Right kidney (tissue), 9 donors: ENCODE data around the gene ANKRD55.
"Not testable (repeated sequence)": the region's sequence is repeated elsewhere in the genome, so short reads cannot be mapped to it uniquely, and the experiment has no call there.

Experiments used
- DNase-seq: peaks from one replicate; pipeline ENCODE4 v3.0.0-alpha.2; 2016
- long read RNA-seq, 8 donors: transcript quantifications; one replicate each; lab custom pipeline, GENCODE V29; 2026

ANKRD55 gene
- long read RNA-seq, donor 1, result 0 reads
- long read RNA-seq, donor 2, result 0 reads
- long read RNA-seq, donor 3, result 0 reads
- long read RNA-seq, donor 4, result 0 reads
- long read RNA-seq, donor 5, result 0 reads
- long read RNA-seq, donor 6, result 0 reads
- long read RNA-seq, donor 7, result 0 reads
- long read RNA-seq, donor 8, result 0 reads

GRCh38 chr5:56233230-56233629 lies at the start of gene ANKRD55:
Gene ANKRD55, minus strand, starts transcription at chr5:56233330. Its CDS starts 417 bp downstream, at chr5:56232913.
- DNase-seq, result no peak

GRCh38 chr5:56282216-56282615 lies 49.1 kb upstream of the ANKRD55 start:
- no peak for DNase-seq

- no peak for DNase-seq
These were observed 48.5 kb upstream of the ANKRD55 start for GRCh38 chr5:56281489-56282165.

GRCh38 chr5:56279979-56280378 lies 46.8 kb upstream of the ANKRD55 start:
- DNase-seq, result no peak

- no peak for DNase-seq
These were observed 46.2 kb upstream of the ANKRD55 start for GRCh38 chr5:56279291-56279690.

- DNase-seq, result no peak
These were observed 45.2 kb upstream of the ANKRD55 start for GRCh38 chr5:56278335-56278753.

GRCh38 chr5:56277573-56277972 lies 44.4 kb upstream of the ANKRD55 start:
- DNase-seq, result no peak

GRCh38 chr5:56273376-56273955 lies 40.3 kb upstream of the ANKRD55 start:
- no peak for DNase-seq

GRCh38 chr5:56272765-56273164 lies 39.6 kb upstream of the ANKRD55 start:
- no peak for DNase-seq

GRCh38 chr5:56270568-56271392 lies 37.6 kb upstream of the ANKRD55 start:
- DNase-seq, result peak; percentile 64

- DNase-seq, result no peak
These were observed 36.9 kb upstream of the ANKRD55 start for GRCh38 chr5:56270058-56270457.

GRCh38 chr5:56269216-56269927 lies 36.2 kb upstream of the ANKRD55 start:
- DNase-seq, result peak; percentile 51

GRCh38 chr5:56268707-56269106 lies 35.6 kb upstream of the ANKRD55 start:
- not testable (repeated sequence) for DNase-seq

- no peak for DNase-seq
These were observed 34.7 kb upstream of the ANKRD55 start for GRCh38 chr5:56267856-56268255.

- no peak for DNase-seq
These were observed 31.4 kb upstream of the ANKRD55 start for GRCh38 chr5:56264417-56265025.

GRCh38 chr5:56262279-56262678 lies 29.1 kb upstream of the ANKRD55 start:
- no peak for DNase-seq

GRCh38 chr5:56259002-56259511 lies 25.9 kb upstream of the ANKRD55 start:
- DNase-seq, result no peak

GRCh38 chr5:56257763-56258529 lies 24.8 kb upstream of the ANKRD55 start:
- DNase-seq, result not testable (repeated sequence)

GRCh38 chr5:56257010-56257409 lies 23.9 kb upstream of the ANKRD55 start:
- no peak for DNase-seq

GRCh38 chr5:56255502-56255901 lies 22.4 kb upstream of the ANKRD55 start:
- DNase-seq, result no peak

- DNase-seq, result no peak
These were observed 20.8 kb upstream of the ANKRD55 start for GRCh38 chr5:56253924-56254323.
